GM23338 (cell line): ENCODE results near the gene OR10D3. TPM values are rescaled to one million over a fixed set of nuclear protein-coding genes. Genes with fewer than 3 reads are reported as not detected.
A peak's percentile ranks its signal among the peaks of the same experiment; 100 is the strongest.

Experiments used
- ATAC-seq: fragments of 200-7000 bp; cut with Tn5 transposase; 3 replicates; pipeline ENCODE4 v1.9.1; 2020
- DNase-seq: peaks from one replicate; pipeline ENCODE4 v3.0.0-alpha.2; 2015; ENCODE audit warnings: low spot score
- H2AFZ ChIP-seq: fragments of 200-600 bp; sonication (generic); 2 replicates; pipeline ENCODE4 v1.8.0; 2016; ENCODE audit warnings: antibody characterized with exemption, mild to moderate bottlenecking, moderate library complexity
- H3F3A ChIP-seq: fragments of 200-600 bp; sonication (generic); replicated peaks from 2 replicates; pipeline ENCODE4 v1.8.0; 2017; ENCODE audit warnings: antibody characterized with exemption, mixed run types, low read depth
- H3K27ac ChIP-seq: fragments of 200-600 bp; sonication (generic); 2 replicates; pipeline ENCODE4 v1.6.1; 2016; ENCODE audit warnings: low read depth
- H3K27me3 ChIP-seq: fragments of 200-600 bp; sonication (generic); 2 replicates; pipeline ENCODE4 v1.8.0; 2016; ENCODE audit warnings: mild to moderate bottlenecking, mixed run types, moderate library complexity; ENCODE audit not compliant: insufficient read depth
- H3K36me3 ChIP-seq: fragments of 200-600 bp; sonication (generic); 2 replicates; pipeline ENCODE4 v1.8.0; 2016; ENCODE audit warnings: mild to moderate bottlenecking; ENCODE audit not compliant: insufficient read depth
- H3K4me1 ChIP-seq: fragments of 200-600 bp; sonication (generic); 2 replicates; pipeline ENCODE4 v1.8.0; 2016; ENCODE audit warnings: mild to moderate bottlenecking, moderate library complexity; ENCODE audit not compliant: insufficient read depth
- H3K4me2 ChIP-seq: fragments of 200-600 bp; sonication (generic); 2 replicates; pipeline ENCODE4 v1.7.1; 2017; ENCODE audit warnings: mixed run types
- H3K4me3 ChIP-seq: fragments of 200-600 bp; sonication (generic); 2 replicates; pipeline ENCODE4 v1.6.1; 2016; ENCODE audit warnings: mixed run types
- H3K79me2 ChIP-seq: fragments of 200-600 bp; sonication (generic); replicated peaks from 2 replicates; pipeline ENCODE4 v1.8.0; 2017; ENCODE audit warnings: mild to moderate bottlenecking; ENCODE audit not compliant: insufficient read depth
- H3K9me2 ChIP-seq: fragments of 200-600 bp; sonication (generic); 2 replicates; pipeline ENCODE4 v1.8.0; 2017; ENCODE audit not compliant: insufficient read depth
- H4K20me1 ChIP-seq: fragments of 200-600 bp; sonication (generic); replicated peaks from 2 replicates; pipeline ENCODE4 v1.8.0; 2017; ENCODE audit warnings: mild to moderate bottlenecking; ENCODE audit not compliant: insufficient read depth
- H3K27ac Mint-ChIP-seq: 2 replicates; pipeline ENCODE4 v1.8.0; 2020; ENCODE audit warnings: inconsistent platforms, mild to moderate bottlenecking, moderate library complexity, mixed read lengths
- H3K27me3 Mint-ChIP-seq: 3 replicates; pipeline ENCODE4 v1.8.0; 2022; ENCODE audit warnings: low read depth, mild to moderate bottlenecking, moderate library complexity, mixed read lengths, inconsistent platforms; ENCODE audit not compliant: insufficient read depth, poor library complexity
- H3K36me3 Mint-ChIP-seq: 3 replicates; pipeline ENCODE4 v1.8.0; 2021; ENCODE audit warnings: low read depth, mild to moderate bottlenecking, inconsistent platforms, moderate library complexity, mixed read lengths
- H3K4me1 Mint-ChIP-seq: 3 replicates; pipeline ENCODE4 v1.8.0; 2020; ENCODE audit warnings: mild to moderate bottlenecking, inconsistent platforms, mixed read lengths
- H3K4me3 Mint-ChIP-seq: 3 replicates; pipeline ENCODE4 v1.8.0; 2021; ENCODE audit warnings: moderate library complexity, mild to moderate bottlenecking, inconsistent platforms, mixed read lengths
- H3K9me3 Mint-ChIP-seq: 3 replicates; pipeline ENCODE4 v1.8.0; 2020; ENCODE audit warnings: moderate library complexity, mild to moderate bottlenecking, inconsistent platforms, mixed read lengths
- CREB1 ChIP-seq: fragments of 250-450 bp; sonication (Bioruptor Pico); IDR thresholded peaks from 2 replicates; pipeline ENCODE4 v1.5.0; 2020; ENCODE audit warnings: low read depth, mild to moderate bottlenecking, moderate library complexity
- EZH2 ChIP-seq: fragments of 200-600 bp; sonication (generic); IDR thresholded peaks from one replicate; pipeline ENCODE4 v1.8.0; 2017; ENCODE audit warnings: antibody characterized with exemption, mild to moderate bottlenecking, low read depth; ENCODE audit not compliant: unreplicated experiment
- EZH2phosphoT487 ChIP-seq: fragments of 200-600 bp; sonication (generic); IDR thresholded peaks from one replicate; pipeline ENCODE4 v1.8.1; 2018; ENCODE audit warnings: antibody characterized with exemption; ENCODE audit not compliant: unreplicated experiment
- NANOG ChIP-seq: IDR thresholded peaks from 2 replicates; pipeline ENCODE4 v1.6.1; 2016; ENCODE audit warnings: antibody characterized with exemption, borderline replicate concordance
- POLR2AphosphoS5 ChIP-seq: IDR thresholded peaks from 2 replicates; pipeline ENCODE4 v1.6.1; 2016; ENCODE audit warnings: antibody characterized with exemption, low read depth
- REST ChIP-seq: IDR thresholded peaks from one replicate; pipeline ENCODE4 v1.6.1; 2018; ENCODE audit warnings: antibody characterized with exemption; ENCODE audit not compliant: unreplicated experiment
- STAT1 ChIP-seq: IDR thresholded peaks from one replicate; pipeline ENCODE4 v1.6.1; 2016; ENCODE audit warnings: antibody characterized with exemption; ENCODE audit not compliant: unreplicated experiment
- ZNF114 ChIP-seq: fragments of 250-450 bp; sonication (Bioruptor Pico); IDR thresholded peaks from 2 replicates; pipeline ENCODE4 v1.5.0; 2020; ENCODE audit warnings: mild to moderate bottlenecking, moderate library complexity
- ZNF331 ChIP-seq: fragments of 250-450 bp; sonication (Bioruptor Pico); IDR thresholded peaks from 2 replicates; pipeline ENCODE4 v1.5.0; 2020; ENCODE audit warnings: low read depth, mild to moderate bottlenecking, moderate library complexity
- polyA plus RNA-seq: library from polyadenylated mRNA; unstranded; fragments of >200 nt; fragmentation: Nextera tagmentation; extraction: Ambion mirVana; gene quantifications from 2 replicates; pipeline ENCODE4 v1.2.1, GENCODE V29; 2016
- total RNA-seq: library from RNA; depleted of rRNA; stranded (reverse); fragments of >200 nt; shearing (Covaris generic); gene quantifications from 2 replicates; pipeline ENCODE4 v1.2.3, GENCODE V29; 2014
- TF ChIP-seq, protein P1 (sequence below): IDR thresholded peaks from 2 replicates; pipeline ENCODE4 v1.6.1; 2016; ENCODE audit warnings: antibody characterized with exemption
- TF ChIP-seq, protein P2 (sequence below), 2 experiments: fragments of 200-600 bp in 1 of 2; sonication (generic) in 1 of 2; conservative IDR thresholded peaks; 2 replicates each; pipeline versions ENCODE4 v1.5.1 to v1.6.1; 2016 to 2017; ENCODE audit warnings: antibody characterized with exemption in 2 of 2, low read depth in 2 of 2, mild to moderate bottlenecking in 2 of 2, moderate library complexity in 1 of 2

OR10D3 gene
- total and polyA plus RNA-seq, 2 experiments from 2014 or later: not detected

DNA sequence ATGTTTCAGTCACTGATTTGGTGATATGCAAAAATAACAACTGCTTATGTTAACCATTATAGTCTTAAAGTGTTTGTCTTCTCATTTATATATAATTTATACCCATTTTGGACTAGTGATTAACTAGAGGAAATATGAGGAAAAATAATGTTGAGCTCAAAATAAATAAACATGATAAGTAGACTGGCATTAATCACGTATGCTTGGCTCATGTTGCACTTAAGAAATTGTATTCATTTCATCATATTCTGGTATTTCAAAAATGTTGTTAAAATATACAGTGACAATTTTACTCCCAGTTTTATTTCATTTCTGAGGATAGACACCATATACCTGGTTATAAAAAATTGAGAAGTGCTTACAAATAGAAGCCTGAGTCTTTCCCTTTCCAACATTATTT lies 3.8 kb upstream of the OR10D3 start:
- H3K27me3 Mint-ChIP-seq: peaks cover 2% of the 10 kb centered on the region
- H3K36me3 Mint-ChIP-seq: no peaks in the 10 kb centered on the region
- no peaks in the 10 kb centered on the region for H4K20me1 ChIP-seq
- H3K4me1 ChIP-seq: no peaks in the 10 kb centered on the region; the same call in 1 of the 2 replicates
- H2AFZ ChIP-seq: no peak overlapping the region
- H3K4me1 Mint-ChIP-seq: peaks cover 3% of the 10 kb centered on the region; the same call in 1 of the 3 replicates
- H3K36me3 ChIP-seq: no peaks in the 10 kb centered on the region
- ATAC-seq: no peak
- no peak overlapping the region for H3K4me2 ChIP-seq
- no peak overlapping the region for H3K4me3 Mint-ChIP-seq
- DNase-seq: no peak
- TF ChIP-seq STAT1: no peak
- TF ChIP-seq, protein P1, sequence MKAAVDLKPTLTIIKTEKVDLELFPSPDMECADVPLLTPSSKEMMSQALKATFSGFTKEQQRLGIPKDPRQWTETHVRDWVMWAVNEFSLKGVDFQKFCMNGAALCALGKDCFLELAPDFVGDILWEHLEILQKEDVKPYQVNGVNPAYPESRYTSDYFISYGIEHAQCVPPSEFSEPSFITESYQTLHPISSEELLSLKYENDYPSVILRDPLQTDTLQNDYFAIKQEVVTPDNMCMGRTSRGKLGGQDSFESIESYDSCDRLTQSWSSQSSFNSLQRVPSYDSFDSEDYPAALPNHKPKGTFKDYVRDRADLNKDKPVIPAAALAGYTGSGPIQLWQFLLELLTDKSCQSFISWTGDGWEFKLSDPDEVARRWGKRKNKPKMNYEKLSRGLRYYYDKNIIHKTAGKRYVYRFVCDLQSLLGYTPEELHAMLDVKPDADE: no peak
- no peak for TF ChIP-seq EZH2
- no peak for TF ChIP-seq ZNF331 (CRISPR knock-in tag)
- no peak overlapping the region for H3K4me3 ChIP-seq
- no peak overlapping the region for H3K27ac ChIP-seq
- no peak overlapping the region for H3K27ac Mint-ChIP-seq
- H3K9me3 Mint-ChIP-seq: peaks cover 3% of the 10 kb centered on the region; the same call in 1 of the 3 replicates
- H3K9me2 ChIP-seq: no peaks in the 10 kb centered on the region
- H3K79me2 ChIP-seq: no peaks in the 10 kb centered on the region
- H3K27me3 ChIP-seq: peaks cover 34% of the 10 kb centered on the region
- H3F3A ChIP-seq: no peaks in the 10 kb centered on the region

DNA sequence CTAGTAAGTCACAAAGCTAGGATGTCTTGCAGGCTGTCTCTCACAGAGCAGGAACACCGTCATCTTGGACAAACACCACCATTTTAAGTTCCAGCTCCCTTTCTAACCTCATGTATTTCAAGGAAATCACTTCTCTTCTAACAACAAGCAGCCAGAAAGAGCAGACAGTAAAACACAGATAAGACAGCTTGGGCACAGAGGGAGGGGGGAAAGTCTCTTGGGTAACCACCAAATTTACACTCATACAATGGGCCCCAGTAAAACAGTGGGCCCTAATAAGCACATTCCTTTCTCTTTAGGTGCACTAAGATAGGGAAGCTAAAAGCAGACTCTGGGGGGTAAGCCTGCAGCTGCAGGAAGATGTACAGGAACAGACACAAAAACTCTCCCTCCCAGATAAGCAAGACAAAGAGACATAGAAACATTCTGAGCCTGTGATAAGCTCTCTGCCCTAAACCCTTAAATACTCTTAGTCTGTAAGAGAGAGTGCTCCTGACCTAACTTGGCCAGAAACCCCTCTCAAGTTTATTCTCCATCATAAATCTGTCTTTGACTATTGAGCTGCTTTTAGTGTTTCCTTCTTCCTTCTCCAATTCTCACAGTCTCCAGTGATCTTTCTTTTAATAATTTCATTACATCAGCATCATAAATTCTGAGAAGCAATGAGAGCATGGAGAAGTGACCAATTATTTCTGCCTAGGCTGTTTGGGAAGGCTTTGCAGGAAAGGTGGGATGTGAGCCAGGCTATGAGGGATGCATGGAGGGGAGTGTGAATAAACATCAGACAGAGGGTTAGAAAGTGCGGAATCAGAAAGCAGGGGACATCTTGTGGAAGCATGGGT lies 7.4 kb downstream of the OR10D3 start:
- peak; percentile 59 for DNase-seq
- no peak overlapping the region for H3K27ac Mint-ChIP-seq
- TF ChIP-seq POLR2AphosphoS5 (no peak), EZH2 (no peak), CREB1 (no peak), STAT1 (no peak), ZNF331 (CRISPR knock-in tag) (no peak), ZNF114 (CRISPR knock-in tag) (no peak), EZH2phosphoT487 (no peak), REST (no peak), NANOG (no peak)
- TF ChIP-seq, protein P1: no peak
- TF ChIP-seq, protein P2, sequence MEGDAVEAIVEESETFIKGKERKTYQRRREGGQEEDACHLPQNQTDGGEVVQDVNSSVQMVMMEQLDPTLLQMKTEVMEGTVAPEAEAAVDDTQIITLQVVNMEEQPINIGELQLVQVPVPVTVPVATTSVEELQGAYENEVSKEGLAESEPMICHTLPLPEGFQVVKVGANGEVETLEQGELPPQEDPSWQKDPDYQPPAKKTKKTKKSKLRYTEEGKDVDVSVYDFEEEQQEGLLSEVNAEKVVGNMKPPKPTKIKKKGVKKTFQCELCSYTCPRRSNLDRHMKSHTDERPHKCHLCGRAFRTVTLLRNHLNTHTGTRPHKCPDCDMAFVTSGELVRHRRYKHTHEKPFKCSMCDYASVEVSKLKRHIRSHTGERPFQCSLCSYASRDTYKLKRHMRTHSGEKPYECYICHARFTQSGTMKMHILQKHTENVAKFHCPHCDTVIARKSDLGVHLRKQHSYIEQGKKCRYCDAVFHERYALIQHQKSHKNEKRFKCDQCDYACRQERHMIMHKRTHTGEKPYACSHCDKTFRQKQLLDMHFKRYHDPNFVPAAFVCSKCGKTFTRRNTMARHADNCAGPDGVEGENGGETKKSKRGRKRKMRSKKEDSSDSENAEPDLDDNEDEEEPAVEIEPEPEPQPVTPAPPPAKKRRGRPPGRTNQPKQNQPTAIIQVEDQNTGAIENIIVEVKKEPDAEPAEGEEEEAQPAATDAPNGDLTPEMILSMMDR (conservative IDR thresholded peaks at IDR 0.05; ENCODE audit: low read depth in 2 of 2): no peak

More for the DNA sequence above, 7.4 kb downstream of the OR10D3 start:
- Mint-ChIP-seq H3K27me3 (peaks cover 33% of the 10 kb centered on the region), H3K9me3 (no peaks in the 10 kb centered on the region), H3K4me1 (peaks cover 34% of the 10 kb centered on the region), H3K4me3 (no peak overlapping the region), H3K36me3 (no peaks in the 10 kb centered on the region)
- no peaks in the 10 kb centered on the region for H4K20me1 ChIP-seq
- no peak overlapping the region for H3K4me3 ChIP-seq
- peaks cover 49% of the 10 kb centered on the region for H3K27me3 ChIP-seq
- no peaks in the 10 kb centered on the region for H3K79me2 ChIP-seq
- no peaks in the 10 kb centered on the region for H3K9me2 ChIP-seq
- H3K4me1 ChIP-seq: peaks cover 28% of the 10 kb centered on the region
- no peaks in the 10 kb centered on the region for H3K36me3 ChIP-seq
- no peaks in the 10 kb centered on the region for H3F3A ChIP-seq
- no peak for ATAC-seq
- peak overlapping the region; percentile 11; the same call in 1 of the 2 replicates for H3K4me2 ChIP-seq
- H3K27ac ChIP-seq: no peak overlapping the region
- no peak overlapping the region for H2AFZ ChIP-seq
